GOT3 (cell line): ENCODE measurements around the gene STAB1.
"Not testable (repeated sequence)": the region's sequence is repeated elsewhere in the genome, so short reads cannot be mapped to it uniquely, and the experiment has no call there.

Source experiments
- DNase-seq: peaks from one replicate; lab custom pipeline; 2025; ENCODE audit warnings: mixed read lengths; lab: John Stamatoyannopoulos, UW

Gene STAB1

GRCh38 chr3:52523386-52524257 lies 28.5 kb downstream of the STAB1 start:
- no peak for DNase-seq

GRCh38 chr3:52524258-52524751 lies 29.2 kb downstream of the STAB1 start:
- no peak for DNase-seq

- no peak for DNase-seq
Measured at GRCh38 chr3:52524752-52525679, 29.9 kb downstream of the STAB1 start.

GRCh38 chr3:52525680-52526561 lies 30.8 kb downstream of the STAB1 start:
- DNase-seq = no peak

GRCh38 chr3:52526671-52527038 lies 31.5 kb downstream of the STAB1 start:
- DNase-seq = not testable (repeated sequence)

GRCh38 chr3:52527039-52527731 lies 32.0 kb downstream of the STAB1 start:
- no peak for DNase-seq

- no peak for DNase-seq
Measured at GRCh38 chr3:52527732-52528585, 32.8 kb downstream of the STAB1 start.

- DNase-seq = no peak
Measured at GRCh38 chr3:52528586-52529375, 33.6 kb downstream of the STAB1 start.

GRCh38 chr3:52529376-52530333 lies 34.5 kb downstream of the STAB1 start:
- no peak for DNase-seq

- no peak for DNase-seq
Measured at GRCh38 chr3:52530918-52531826, 36.0 kb downstream of the STAB1 start.

GRCh38 chr3:52531860-52532516 lies 36.9 kb downstream of the STAB1 start:
- no peak for DNase-seq

- no peak for DNase-seq
Measured at GRCh38 chr3:52532517-52532837, 37.3 kb downstream of the STAB1 start.

- no peak for DNase-seq
Measured at GRCh38 chr3:52532838-52533622, 37.9 kb downstream of the STAB1 start.

GRCh38 chr3:52533623-52534280 lies 38.6 kb downstream of the STAB1 start, which contains the start of gene NT5DC2:
Gene NT5DC2 (minus strand): TSS chr3:52533857. CDS start chr3:52533737, 120 bp downstream.
- DNase-seq = no peak
